GM12892 (cell line): Measurements from ENCODE around the gene APOA4.

Source experiments
- POLR2A ChIP-seq: IDR thresholded peaks from 2 replicates; pipeline ENCODE4 v1.6.1; 2011; ENCODE audit warnings: low read depth, low read length, control low read depth
- POLR2AphosphoS5 ChIP-seq: IDR thresholded peaks from 2 replicates; pipeline ENCODE4 v1.6.1; 2011; ENCODE audit warnings: low read depth, low read length, control low read depth

GRCh38 chr11:116842909-116843308, 19.8 kb upstream of the APOA4 start:
- TF ChIP-seq POLR2AphosphoS5 (no peak), POLR2A (no peak)
